Keratinocyte (primary cell): ENCODE data around the gene ALG5. TPM values are rescaled to one million over a fixed set of nuclear protein-coding genes. Genes with fewer than 3 reads are reported as not detected.

Experiments
- DNase-seq: peaks from one replicate; pipeline ENCODE4 v3.0.0-alpha.2; 2011; ENCODE audit warnings: low read depth, missing footprints, low spot score
- FAIRE-seq: peaks from 2 replicates; lab custom pipeline; 2011; peaks lifted over from hg19 to GRCh38; lab: Jason Lieb, UNC
- H2AFZ ChIP-seq: 2 replicates; pipeline ENCODE4 v1.6.0; 2012; ENCODE audit warnings: low read length, control low read depth, inconsistent platforms; ENCODE audit not compliant: control insufficient read depth
- H3K27ac ChIP-seq: 2 replicates; pipeline ENCODE4 v1.5.1; 2011; ENCODE audit warnings: low read length; ENCODE audit not compliant: control insufficient read depth, insufficient read depth
- H3K27me3 ChIP-seq: 3 replicates; pipeline ENCODE4 v1.6.0; 2011; ENCODE audit warnings: low read length; ENCODE audit not compliant: control insufficient read depth, insufficient read depth; ENCODE audit errors: extremely low read depth
- H3K36me3 ChIP-seq, 2 experiments: 2 replicates in 1 of 2; 3 replicates in 1 of 2; pipeline ENCODE4 v1.5.1; 2011; ENCODE audit warnings: low read length in 2 of 2, mild to moderate bottlenecking in 1 of 2; ENCODE audit not compliant: control insufficient read depth in 2 of 2, insufficient read depth in 2 of 2; ENCODE audit errors: extremely low read depth in 1 of 2
- H3K4me1 ChIP-seq: 3 replicates; pipeline ENCODE4 v1.5.1; 2011; ENCODE audit warnings: low read length; ENCODE audit not compliant: control insufficient read depth, insufficient read depth; ENCODE audit errors: extremely low read depth
- H3K4me2 ChIP-seq: 3 replicates; pipeline ENCODE4 v1.6.0; 2011; ENCODE audit warnings: low read depth, low read length; ENCODE audit not compliant: control insufficient read depth, insufficient read depth; ENCODE audit errors: extremely low read depth
- H3K4me3 ChIP-seq, 3 experiments: fragments of 200-600 bp in 1 of 3; sonication (generic) in 1 of 3; 2 replicates in 2 of 3; 3 replicates in 1 of 3; pipeline ENCODE4 v1.5.1; 2011 to 2016; ENCODE audit warnings: low read length in 3 of 3, mild to moderate bottlenecking in 3 of 3, control low read depth in 2 of 3, inconsistent platforms in 1 of 3, low read depth in 1 of 3, mixed read lengths in 1 of 3, mixed run types in 1 of 3, moderate library complexity in 1 of 3; ENCODE audit not compliant: control insufficient read depth in 2 of 3, insufficient read depth in 2 of 3; ENCODE audit errors: extremely low read depth in 1 of 3
- H3K79me2 ChIP-seq: 2 replicates; pipeline ENCODE4 v1.6.0; 2012; ENCODE audit warnings: low read length; ENCODE audit not compliant: control insufficient read depth, insufficient read depth
- H3K9ac ChIP-seq: 3 replicates; pipeline ENCODE4 v1.6.0; 2011; ENCODE audit warnings: low read length; ENCODE audit not compliant: control insufficient read depth, insufficient read depth; ENCODE audit errors: extremely low read depth
- H3K9me1 ChIP-seq: 3 replicates; pipeline ENCODE4 v1.6.0; 2011; ENCODE audit warnings: low read length; ENCODE audit not compliant: control insufficient read depth, insufficient read depth; ENCODE audit errors: extremely low read depth
- H3K9me3 ChIP-seq: 2 replicates; pipeline ENCODE4 v1.5.1; 2012; ENCODE audit warnings: low read depth, low read length; ENCODE audit not compliant: control insufficient read depth
- H4K20me1 ChIP-seq: 3 replicates; pipeline ENCODE4 v1.6.0; 2011; ENCODE audit warnings: low read length; ENCODE audit not compliant: control insufficient read depth, insufficient read depth; ENCODE audit errors: extremely low read depth
- CTCF ChIP-seq, 3 experiments: IDR thresholded peaks in 1 of 3; conservative IDR thresholded peaks in 1 of 3; optimal IDR thresholded peaks in 1 of 3; 2 replicates in 2 of 3; 3 replicates in 1 of 3; pipeline versions ENCODE3 to v1.5.1; 2011; ENCODE audit warnings: low read length in 3 of 3, mild to moderate bottlenecking in 3 of 3, moderate library complexity in 2 of 3, control low read depth in 1 of 3, inconsistent platforms in 1 of 3; ENCODE audit not compliant: insufficient read depth in 2 of 3; ENCODE audit errors: extremely low read depth in 1 of 3
- EZH2 ChIP-seq: IDR thresholded peaks from one replicate; pipeline ENCODE4 v1.6.1; 2012; ENCODE audit warnings: inconsistent platforms, mild to moderate bottlenecking, low read length, moderate library complexity
- dilution Hi-C: fragments of 300-500 bp; cut with MboI; formaldehyde crosslinking; loops from one replicate; pipeline ENCODE4 v1.7.0; 2020; ENCODE audit warnings: low sequenced_read_pairs; ENCODE audit not compliant: extremely low pct_ligation_motif_present
- polyA plus RNA-seq, 5 experiments: library from polyadenylated mRNA; depleted of rRNA in 3 of 5; stranded (reverse) in 3 of 5; stranded (forward) in 1 of 5; unstranded in 1 of 5; fragments of >200 nt; gene quantifications; 1 replicate in 1 of 5; 2 replicates in 3 of 5; 3 replicates in 1 of 5; pipeline versions ENCODE4 v1.2.1 to v1.2.3, GENCODE V29; 2011 to 2012; ENCODE audit warnings: missing spikeins in 2 of 5, low read depth in 1 of 5, low replicate concordance in 1 of 5

The ALG5 gene
- polyA plus RNA-seq, 1 donor (not counting 4 experiments of a cell fraction or from before 2014, with no cell fraction given) = 63.9 TPM

- DNase-seq = no peak
Measured at GRCh38 chr13:37027639-37028038, 28.5 kb upstream of the ALG5 start.

GRCh38 chr13:37026771-37027170 lies 27.6 kb upstream of the ALG5 start:
- Histone ChIP-seq H3K36me3 (peaks cover 10% of the 10 kb centered on the region in 2 experiments), H3K9me1 (no peaks in the 10 kb centered on the region), H4K20me1 (no peaks in the 10 kb centered on the region), H3K4me1 (no peaks in the 10 kb centered on the region), H3K4me2 (no peak overlapping the region), H3K27me3 (no peaks in the 10 kb centered on the region), H2AFZ (no peak overlapping the region), H3K27ac (no peak overlapping the region), H3K9ac (no peak overlapping the region), H3K9me3 (no peaks in the 10 kb centered on the region), H3K79me2 (no peaks in the 10 kb centered on the region), H3K4me3 (no peak overlapping the region)
- FAIRE-seq = no peak
- dilution Hi-C loops = no loop called here
- TF ChIP-seq CTCF (optimal IDR thresholded peaks at IDR 0.05 in 1 of 3, IDR thresholded peaks at IDR 0.05 in 1 of 3, conservative IDR thresholded peaks at IDR 0.05 in 1 of 3; ENCODE audit: extremely low read depth in 1 of 3, insufficient read depth in 2 of 3, low read length in 3 of 3) = no peak
- TF ChIP-seq EZH2 = no peak
- no peak for DNase-seq

More at GRCh38 chr13:37027639-37028038, 28.5 kb upstream of the ALG5 start:
- Histone ChIP-seq H3K4me3 (no peak overlapping the region), H3K9ac (no peak overlapping the region), H3K36me3 (peaks cover 12 to 13% of the 10 kb centered on the region in 2 experiments), H3K79me2 (no peaks in the 10 kb centered on the region), H4K20me1 (no peaks in the 10 kb centered on the region), H3K27me3 (no peaks in the 10 kb centered on the region), H3K4me2 (no peak overlapping the region), H3K27ac (no peak overlapping the region), H2AFZ (no peak overlapping the region), H3K9me3 (no peaks in the 10 kb centered on the region), H3K4me1 (no peaks in the 10 kb centered on the region), H3K9me1 (no peaks in the 10 kb centered on the region)
- no peak for FAIRE-seq
- dilution Hi-C loops = no loop called here
- TF ChIP-seq CTCF (optimal IDR thresholded peaks at IDR 0.05 in 1 of 3, IDR thresholded peaks at IDR 0.05 in 1 of 3, conservative IDR thresholded peaks at IDR 0.05 in 1 of 3; ENCODE audit: extremely low read depth in 1 of 3, insufficient read depth in 2 of 3, low read length in 3 of 3) = no peak
- TF ChIP-seq EZH2 = no peak
